Activated CD4-positive, alpha-beta T cell treated with anti-CD3 and anti-CD28 coated beads for 4 hours (primary cell): ENCODE results near the gene IGSF22.
"Not testable (repeated sequence)": the region's sequence is repeated elsewhere in the genome, so short reads cannot be mapped to it uniquely, and the experiment has no call there.

Source experiments
- DNase-seq, 2 donors: peaks; one replicate each; pipeline ENCODE4 v3.0.0-alpha.2; 2020

IGSF22 gene

DNA sequence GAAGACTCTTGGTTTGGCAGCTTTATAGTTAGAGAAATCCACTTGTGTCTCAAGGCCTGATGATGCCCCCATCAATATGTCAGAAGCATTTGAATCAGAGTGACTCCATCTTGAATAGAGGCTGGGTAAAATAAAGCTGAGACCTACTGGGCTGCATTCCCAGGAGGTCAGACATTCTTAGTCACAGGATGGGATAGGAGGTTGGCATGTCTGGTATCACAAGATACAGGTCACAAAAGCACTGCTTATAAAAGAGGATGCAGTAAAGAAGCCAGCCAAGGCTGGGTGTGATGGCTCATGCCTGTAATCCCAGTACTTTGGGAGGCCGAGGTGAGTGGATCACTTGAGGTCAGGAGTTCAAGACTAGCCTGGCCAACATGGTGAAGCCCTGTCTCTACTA is 44.0 kb downstream of the IGSF22 start:
- DNase-seq = not testable (repeated sequence)

GRCh38 chr11:18677560-18677959 is 48.4 kb downstream of the IGSF22 start:
- DNase-seq = no peak

GRCh38 chr11:18676803-18677202 is 49.2 kb downstream of the IGSF22 start:
- DNase-seq = no peak

DNA sequence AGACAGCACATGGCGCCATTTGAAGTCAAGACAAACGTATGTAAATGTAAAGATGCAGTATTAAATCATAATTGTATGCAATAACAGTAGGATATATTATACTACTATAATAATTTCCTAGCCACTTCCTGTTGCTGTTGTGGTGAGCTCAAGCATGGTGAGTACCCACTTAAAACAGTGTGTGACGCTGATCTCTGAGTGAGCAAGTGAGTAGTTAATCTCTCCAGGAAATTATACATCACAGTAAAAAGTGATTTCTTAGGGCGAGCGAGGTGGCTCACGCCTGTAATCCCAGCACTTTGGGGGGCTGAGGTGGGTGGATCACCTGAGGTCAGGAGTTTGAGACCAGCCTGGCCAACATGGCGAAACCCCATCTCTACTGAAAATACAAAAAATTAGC is 53.8 kb downstream of the IGSF22 start:
- peak; percentile 48 to 51 for DNase-seq

DNA sequence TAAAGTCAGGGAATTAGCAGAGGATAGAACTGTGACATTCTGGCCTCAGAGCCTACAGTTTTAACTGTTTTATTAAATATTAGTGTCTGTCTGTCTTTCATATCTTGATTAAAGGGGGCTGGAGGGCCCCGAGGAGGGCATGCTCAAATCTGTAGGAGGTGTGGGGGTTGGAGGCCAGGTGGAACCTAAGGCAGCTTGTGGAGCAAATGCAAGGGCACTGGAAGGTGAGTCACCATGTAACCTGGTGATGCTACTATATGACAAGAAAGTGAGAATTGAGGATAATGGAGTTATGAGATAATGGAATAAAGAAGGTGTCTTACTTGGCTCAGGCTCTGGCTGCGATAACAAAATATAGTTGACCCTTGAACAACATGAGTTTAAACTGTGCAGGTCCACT is 54.7 kb downstream of the IGSF22 start:
- DNase-seq = peak; percentile 34 to 48

DNA sequence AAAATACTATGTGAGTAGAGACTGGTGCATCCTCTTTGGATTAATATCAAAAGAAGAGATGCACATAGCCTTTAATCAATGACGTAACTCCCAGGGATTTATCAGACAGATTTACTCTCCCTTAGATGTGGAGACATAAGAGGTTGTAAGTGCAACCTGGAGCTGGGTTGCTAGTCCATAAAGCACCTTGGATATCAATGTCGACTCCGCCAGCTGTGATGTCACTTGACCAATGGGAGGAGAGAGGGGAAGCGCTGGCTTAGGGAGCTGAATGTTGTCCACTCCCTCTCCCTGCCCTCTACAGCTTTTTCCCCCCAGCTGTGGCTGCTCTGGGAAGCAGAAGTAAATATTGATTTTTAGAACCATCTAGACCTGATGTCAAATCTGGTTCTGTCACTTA is 56.3 kb downstream of the IGSF22 start:
- DNase-seq = no peak

DNA sequence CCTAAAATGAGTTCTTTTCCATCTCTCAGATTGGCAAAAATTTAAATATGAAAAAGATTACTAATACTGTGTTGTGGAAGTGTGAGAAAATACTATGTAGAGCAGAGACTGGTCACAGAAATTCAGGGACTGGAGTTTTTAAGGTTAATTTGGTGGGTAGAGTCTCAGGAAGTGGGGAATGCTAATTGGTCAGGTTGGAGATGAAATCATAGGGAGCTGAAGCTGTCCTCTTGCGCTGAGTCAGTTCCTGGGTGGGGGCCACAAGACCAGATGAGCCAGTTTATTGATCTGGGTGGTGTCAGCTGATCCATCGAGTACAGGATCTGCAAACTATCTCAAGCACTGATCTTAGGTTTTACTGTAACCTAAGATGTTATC is 56.8 kb downstream of the IGSF22 start:
- peak; percentile 4 to 12 for DNase-seq

- DNase-seq = no peak
Measured at GRCh38 chr11:18668131-18668530, 57.9 kb downstream of the IGSF22 start.

DNA sequence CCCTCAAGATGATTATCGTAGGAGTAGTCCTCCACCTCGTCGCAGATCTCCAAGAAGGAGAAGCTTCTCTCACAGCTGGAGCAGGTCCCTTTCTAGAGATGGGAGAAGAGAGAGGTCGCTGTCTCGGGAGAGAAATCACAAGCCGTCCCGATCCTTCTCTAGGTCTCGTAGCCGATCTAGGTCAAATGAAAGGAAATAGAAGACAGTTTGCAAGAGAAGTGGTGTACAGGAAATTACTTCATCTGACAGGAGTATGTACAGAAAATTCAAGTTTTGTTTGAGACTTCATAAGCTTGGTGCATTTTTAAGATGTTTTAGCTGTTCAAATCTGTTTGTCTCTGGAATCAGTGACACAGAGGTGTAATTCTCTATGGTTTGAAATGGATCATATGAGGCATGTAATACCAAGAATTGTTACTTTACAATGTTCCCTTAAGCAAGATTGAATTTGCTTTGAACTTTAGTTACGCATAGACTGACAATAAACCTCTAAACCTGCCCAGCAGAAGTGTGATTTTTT is 60.6 kb downstream of the IGSF22 start:
- not testable (repeated sequence) for DNase-seq

GRCh38 chr11:18657673-18658072 is 68.3 kb downstream of the IGSF22 start:
- no peak for DNase-seq
